ENCODE measurements around the gene SAP130. TPM values are rescaled to one million over a fixed set of nuclear protein-coding genes. Genes with fewer than 3 reads are reported as not detected.
"Not testable (repeated sequence)": the region's sequence is repeated elsewhere in the genome, so short reads cannot be mapped to it uniquely, and the experiment has no call there.

SAP130 gene
- total and polyA plus RNA-seq, 4 donors = 3.3 to 5.3 (median 4.5) TPM

- TF ChIP-seq, protein P1, sequence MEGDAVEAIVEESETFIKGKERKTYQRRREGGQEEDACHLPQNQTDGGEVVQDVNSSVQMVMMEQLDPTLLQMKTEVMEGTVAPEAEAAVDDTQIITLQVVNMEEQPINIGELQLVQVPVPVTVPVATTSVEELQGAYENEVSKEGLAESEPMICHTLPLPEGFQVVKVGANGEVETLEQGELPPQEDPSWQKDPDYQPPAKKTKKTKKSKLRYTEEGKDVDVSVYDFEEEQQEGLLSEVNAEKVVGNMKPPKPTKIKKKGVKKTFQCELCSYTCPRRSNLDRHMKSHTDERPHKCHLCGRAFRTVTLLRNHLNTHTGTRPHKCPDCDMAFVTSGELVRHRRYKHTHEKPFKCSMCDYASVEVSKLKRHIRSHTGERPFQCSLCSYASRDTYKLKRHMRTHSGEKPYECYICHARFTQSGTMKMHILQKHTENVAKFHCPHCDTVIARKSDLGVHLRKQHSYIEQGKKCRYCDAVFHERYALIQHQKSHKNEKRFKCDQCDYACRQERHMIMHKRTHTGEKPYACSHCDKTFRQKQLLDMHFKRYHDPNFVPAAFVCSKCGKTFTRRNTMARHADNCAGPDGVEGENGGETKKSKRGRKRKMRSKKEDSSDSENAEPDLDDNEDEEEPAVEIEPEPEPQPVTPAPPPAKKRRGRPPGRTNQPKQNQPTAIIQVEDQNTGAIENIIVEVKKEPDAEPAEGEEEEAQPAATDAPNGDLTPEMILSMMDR (IDR thresholded peaks at IDR 0.05; ENCODE audit: low read depth, low read length, missing input control) = no peak
- TF ChIP-seq FOXA2 (IDR thresholded peaks at IDR 0.05) = no peak
- TF ChIP-seq GABPA (IDR thresholded peaks at IDR 0.05 in 1 of 2, conservative IDR thresholded peaks at IDR 0.05 in 1 of 2) = no peak
These were observed 118.8 kb downstream of the SAP130 start (continued) for GRCh38 chr2:127909019-127909418.

GRCh38 chr2:127907733-127908400 is 120.0 kb downstream of the SAP130 start:
- H3K4me3 ChIP-seq (ENCODE audit: low read depth in 1 of 3, low read length in 3 of 3); DNase-seq (ENCODE audit: low spot score); H3K9me3 ChIP-seq (ENCODE audit: control insufficient read depth in 4 of 4, low read length in 3 of 4); H3K27me3 ChIP-seq (ENCODE audit: control insufficient read depth in 4 of 4, insufficient read depth in 4 of 4, low read length in 3 of 4); H3K4me1 ChIP-seq (ENCODE audit: control insufficient read depth in 4 of 4, insufficient read depth in 4 of 4, low read length in 3 of 4); H3K27ac ChIP-seq (ENCODE audit: low read depth in 1 of 2, low read length in 2 of 2); H3K36me3 ChIP-seq (ENCODE audit: control insufficient read depth in 4 of 4, insufficient read depth in 3 of 4, low read depth in 1 of 4, low read length in 3 of 4); H3K9ac ChIP-seq (ENCODE audit: low read depth in 1 of 2, low read length in 2 of 2): not testable (repeated sequence)
- 97% methylated on average over 12 of the region's 12 CpGs for WGBS

DNA sequence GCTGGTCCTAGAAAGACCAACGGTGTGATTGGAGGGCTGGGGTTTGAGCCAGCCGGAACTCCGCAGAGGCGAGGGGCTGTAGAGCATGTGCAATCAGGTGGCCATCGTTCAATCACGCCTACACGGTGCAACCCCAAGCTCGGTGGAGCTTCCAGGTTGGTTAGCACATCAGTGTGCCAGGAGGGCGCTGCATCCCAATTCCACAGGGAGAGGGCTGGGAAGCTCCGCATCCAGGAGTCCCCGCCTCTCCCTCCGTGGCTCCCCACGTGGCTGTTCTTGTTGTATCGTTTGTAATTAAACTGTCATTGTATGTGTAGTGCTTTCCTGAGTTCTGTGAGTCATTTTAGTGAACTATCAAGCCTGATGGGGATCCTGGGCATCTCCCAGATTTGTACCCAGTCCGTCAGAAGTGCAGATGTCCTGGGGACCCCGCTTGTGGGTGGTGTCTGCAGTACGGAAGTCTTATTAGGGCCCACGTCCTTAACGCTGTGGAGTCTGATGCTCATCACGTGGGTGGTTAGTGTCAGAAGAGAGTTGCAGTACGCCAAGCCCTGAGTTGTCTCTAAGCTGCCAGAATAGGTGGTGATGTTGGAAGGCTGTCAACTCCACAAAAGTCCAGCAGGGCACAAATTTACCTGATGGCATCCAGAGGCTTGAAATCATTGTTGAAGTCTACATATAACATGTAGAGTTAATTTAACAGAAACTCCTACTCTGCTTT is 121.5 kb downstream of the SAP130 start:
- no peak overlapping the region for H3K27ac ChIP-seq (ENCODE audit: low read depth in 1 of 2, low read length in 2 of 2)
- no peak overlapping the region for H3K9ac ChIP-seq (ENCODE audit: low read depth in 1 of 2, low read length in 2 of 2)
- H3K9me3 ChIP-seq (ENCODE audit: control insufficient read depth in 4 of 4, low read length in 3 of 4) = no peaks in the 10 kb centered on the region
- no peak for TF ChIP-seq RAD21 (IDR thresholded peaks at IDR 0.05)
- TF ChIP-seq, protein P1 (IDR thresholded peaks at IDR 0.05; ENCODE audit: low read depth, low read length, missing input control) = no peak
- no peak for TF ChIP-seq TAF1 (conservative IDR thresholded peaks at IDR 0.05)
- no peak for TF ChIP-seq HNF4A (conservative IDR thresholded peaks at IDR 0.05)
- TF ChIP-seq JUND (IDR thresholded peaks at IDR 0.05) = no peak
- TF ChIP-seq YY1 (IDR thresholded peaks at IDR 0.05) = no peak
- 61% methylated on average over 21 of the region's 21 CpGs for WGBS
- no peak overlapping the region for H3K4me3 ChIP-seq (ENCODE audit: low read depth in 1 of 3, low read length in 3 of 3)
- H3K36me3 ChIP-seq (ENCODE audit: control insufficient read depth in 4 of 4, insufficient read depth in 3 of 4, low read depth in 1 of 4, low read length in 3 of 4) = no peaks in the 10 kb centered on the region
- no peaks in the 10 kb centered on the region for H3K27me3 ChIP-seq (ENCODE audit: control insufficient read depth in 4 of 4, insufficient read depth in 4 of 4, low read length in 3 of 4)
- DNase-seq (ENCODE audit: low spot score) = no peak
- no peaks in the 10 kb centered on the region for H3K4me1 ChIP-seq (ENCODE audit: control insufficient read depth in 4 of 4, insufficient read depth in 4 of 4, low read length in 3 of 4)

DNA sequence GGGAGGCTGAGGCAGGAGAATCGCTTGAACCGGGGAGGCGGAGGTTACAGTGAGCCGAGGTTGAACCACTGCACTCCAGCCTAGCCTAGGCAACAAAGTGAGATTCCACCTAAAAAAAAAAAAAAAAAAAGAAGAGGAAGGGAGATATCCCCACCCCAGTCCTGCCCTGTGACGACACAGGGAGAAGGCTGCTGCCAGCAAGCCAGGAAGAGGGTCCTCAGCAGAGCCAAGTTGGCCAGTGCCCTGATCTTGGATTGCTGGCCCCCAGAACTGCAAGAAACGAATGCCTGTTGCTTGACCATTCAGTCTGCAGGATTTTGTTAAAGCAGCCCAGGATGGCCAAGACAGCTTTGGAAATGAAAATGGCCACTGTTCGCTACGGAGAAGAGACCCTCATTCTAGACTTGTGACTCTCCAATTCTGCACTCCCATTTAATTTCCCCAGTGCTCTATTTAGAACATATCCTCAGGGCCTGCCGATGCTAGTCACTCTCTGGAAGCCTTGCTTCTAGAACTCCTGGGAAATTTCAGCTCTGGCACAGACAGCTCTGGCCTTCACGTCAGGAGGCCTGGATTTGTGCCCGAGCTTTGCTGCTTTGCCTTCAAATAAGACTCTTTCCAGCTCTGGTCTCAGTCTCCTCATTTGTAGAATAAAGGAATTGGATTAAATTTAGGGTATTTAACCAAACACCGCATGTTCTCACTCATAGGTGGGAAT is 126.4 kb downstream of the SAP130 start:
- TF ChIP-seq, protein P2, sequence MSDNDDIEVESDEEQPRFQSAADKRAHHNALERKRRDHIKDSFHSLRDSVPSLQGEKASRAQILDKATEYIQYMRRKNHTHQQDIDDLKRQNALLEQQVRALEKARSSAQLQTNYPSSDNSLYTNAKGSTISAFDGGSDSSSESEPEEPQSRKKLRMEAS (IDR thresholded peaks at IDR 0.05) = no peak
- TF ChIP-seq RAD21 (IDR thresholded peaks at IDR 0.05) = no peak
- TF ChIP-seq SP1 (IDR thresholded peaks at IDR 0.05) = no peak
- no peak for TF ChIP-seq RXRA (IDR thresholded peaks at IDR 0.05)
- TF ChIP-seq HNF4A (conservative IDR thresholded peaks at IDR 0.05) = no peak
- TF ChIP-seq GABPA (IDR thresholded peaks at IDR 0.05 in 1 of 2, conservative IDR thresholded peaks at IDR 0.05 in 1 of 2) = no peak
- no peak for TF ChIP-seq EGR1 (IDR thresholded peaks at IDR 0.05; ENCODE audit: low read depth in 2 of 2)
- Histone ChIP-seq H3K4me3 (ENCODE audit: low read depth in 1 of 3, low read length in 3 of 3) (no peak overlapping the region), H3K27ac (ENCODE audit: low read depth in 1 of 2, low read length in 2 of 2) (no peak overlapping the region), H3K36me3 (ENCODE audit: control insufficient read depth in 4 of 4, insufficient read depth in 3 of 4, low read depth in 1 of 4, low read length in 3 of 4) (no peaks in the 10 kb centered on the region), H3K27me3 (ENCODE audit: control insufficient read depth in 4 of 4, insufficient read depth in 4 of 4, low read length in 3 of 4) (no peaks in the 10 kb centered on the region), H3K9ac (ENCODE audit: low read depth in 1 of 2, low read length in 2 of 2) (no peak overlapping the region), H3K4me1 (ENCODE audit: control insufficient read depth in 4 of 4, insufficient read depth in 4 of 4, low read length in 3 of 4) (peaks cover 3 to 11% (median 9%) of the 10 kb centered on the region in 4 donors), H3K9me3 (ENCODE audit: control insufficient read depth in 4 of 4, low read length in 3 of 4) (no peaks in the 10 kb centered on the region)
- no peak for DNase-seq (ENCODE audit: low spot score)
- WGBS = 84% methylated on average over 12 of the region's 12 CpGs
